ENCODE measurements around the gene ARHGAP25.

GRCh38 chr2:68769586-68770270 lies 35.1 kb downstream of the ARHGAP25 start:
- TF ChIP-seq CTCF (IDR thresholded peaks at IDR 0.05; ENCODE audit: extremely low read depth in 1 of 2, insufficient read depth in 1 of 2, low read depth in 1 of 2, low read length in 2 of 2) (no peak), POLR2AphosphoS5 (IDR thresholded peaks at IDR 0.05; ENCODE audit: insufficient read depth, low read depth, low read length) (no peak), POLR2A (IDR thresholded peaks at IDR 0.05; ENCODE audit: low read depth, low read length) (no peak), FOS (IDR thresholded peaks at IDR 0.05; ENCODE audit: borderline replicate concordance, insufficient read depth, low read length) (no peak)
- TF ChIP-seq, protein P1, sequence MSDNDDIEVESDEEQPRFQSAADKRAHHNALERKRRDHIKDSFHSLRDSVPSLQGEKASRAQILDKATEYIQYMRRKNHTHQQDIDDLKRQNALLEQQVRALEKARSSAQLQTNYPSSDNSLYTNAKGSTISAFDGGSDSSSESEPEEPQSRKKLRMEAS (IDR thresholded peaks at IDR 0.05; ENCODE audit: insufficient read depth, insufficient read length): no peak

Measured in endothelial cell of umbilical vein (primary cell).